Measurements from ENCODE around the gene ACP1.

GRCh38 chr2:280650-281110 lies 15.9 kb downstream of the ACP1 start:
- TF ChIP-seq POLR2A (IDR thresholded peaks at IDR 0.05) (no peak), POLR2AphosphoS5 (IDR thresholded peaks at IDR 0.05) (no peak)
- TF ChIP-seq, protein P1, sequence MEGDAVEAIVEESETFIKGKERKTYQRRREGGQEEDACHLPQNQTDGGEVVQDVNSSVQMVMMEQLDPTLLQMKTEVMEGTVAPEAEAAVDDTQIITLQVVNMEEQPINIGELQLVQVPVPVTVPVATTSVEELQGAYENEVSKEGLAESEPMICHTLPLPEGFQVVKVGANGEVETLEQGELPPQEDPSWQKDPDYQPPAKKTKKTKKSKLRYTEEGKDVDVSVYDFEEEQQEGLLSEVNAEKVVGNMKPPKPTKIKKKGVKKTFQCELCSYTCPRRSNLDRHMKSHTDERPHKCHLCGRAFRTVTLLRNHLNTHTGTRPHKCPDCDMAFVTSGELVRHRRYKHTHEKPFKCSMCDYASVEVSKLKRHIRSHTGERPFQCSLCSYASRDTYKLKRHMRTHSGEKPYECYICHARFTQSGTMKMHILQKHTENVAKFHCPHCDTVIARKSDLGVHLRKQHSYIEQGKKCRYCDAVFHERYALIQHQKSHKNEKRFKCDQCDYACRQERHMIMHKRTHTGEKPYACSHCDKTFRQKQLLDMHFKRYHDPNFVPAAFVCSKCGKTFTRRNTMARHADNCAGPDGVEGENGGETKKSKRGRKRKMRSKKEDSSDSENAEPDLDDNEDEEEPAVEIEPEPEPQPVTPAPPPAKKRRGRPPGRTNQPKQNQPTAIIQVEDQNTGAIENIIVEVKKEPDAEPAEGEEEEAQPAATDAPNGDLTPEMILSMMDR (IDR thresholded peaks at IDR 0.05) = no peak

All from breast epithelium (tissue), 3 donors.